Stimulated activated CD4-positive, alpha-beta T cell treated with anti-CD3 and anti-CD28 coated beads, Interleukin-1b, Interleukin-23, amount 100 ng/mL, for 1 hour (primary cell): ENCODE data around the gene NAIF1.
"Not testable (repeated sequence)": the region's sequence is repeated elsewhere in the genome, so short reads cannot be mapped to it uniquely, and the experiment has no call there.

Experiments
- DNase-seq, 2 donors: peaks; one replicate each; pipeline ENCODE4 v3.0.0-alpha.2; 2020; ENCODE audit warnings: low read depth in 2 of 2

Gene NAIF1

DNA sequence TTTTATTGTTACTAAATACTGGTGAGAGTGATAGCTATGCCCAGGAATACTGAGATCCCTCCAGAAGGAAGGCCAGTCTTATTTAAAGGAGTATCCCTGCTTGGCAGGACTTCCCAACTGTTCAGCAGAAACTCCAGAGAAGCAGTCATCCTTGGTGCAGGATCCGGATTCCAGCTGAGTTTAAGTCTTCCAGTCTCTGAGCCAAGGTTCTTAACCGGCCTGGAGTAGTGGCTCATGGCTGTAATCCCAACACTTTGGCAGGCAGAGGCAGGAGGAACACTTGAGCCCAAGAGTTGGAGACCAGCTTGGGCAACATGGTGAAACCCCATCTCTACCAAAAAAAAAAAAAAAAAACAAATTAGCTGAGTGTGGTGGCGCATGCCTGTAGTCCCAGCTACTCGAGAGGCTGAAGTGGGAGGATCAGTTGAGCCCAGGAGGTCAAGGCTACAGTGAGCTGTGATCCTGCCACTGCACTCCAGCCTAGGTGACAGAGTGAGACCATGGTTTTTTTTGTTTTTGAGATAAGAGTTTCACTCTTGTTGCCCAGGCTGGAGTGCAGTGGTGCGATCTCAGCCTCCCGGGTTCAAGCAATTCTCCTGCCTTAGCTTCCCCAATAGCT lies 7.6 kb downstream of the NAIF1 start:
- DNase-seq = no peak

- no peak for DNase-seq
Observed at GRCh38 chr9:128057724-128058409, 9.3 kb downstream of the NAIF1 start.

DNA sequence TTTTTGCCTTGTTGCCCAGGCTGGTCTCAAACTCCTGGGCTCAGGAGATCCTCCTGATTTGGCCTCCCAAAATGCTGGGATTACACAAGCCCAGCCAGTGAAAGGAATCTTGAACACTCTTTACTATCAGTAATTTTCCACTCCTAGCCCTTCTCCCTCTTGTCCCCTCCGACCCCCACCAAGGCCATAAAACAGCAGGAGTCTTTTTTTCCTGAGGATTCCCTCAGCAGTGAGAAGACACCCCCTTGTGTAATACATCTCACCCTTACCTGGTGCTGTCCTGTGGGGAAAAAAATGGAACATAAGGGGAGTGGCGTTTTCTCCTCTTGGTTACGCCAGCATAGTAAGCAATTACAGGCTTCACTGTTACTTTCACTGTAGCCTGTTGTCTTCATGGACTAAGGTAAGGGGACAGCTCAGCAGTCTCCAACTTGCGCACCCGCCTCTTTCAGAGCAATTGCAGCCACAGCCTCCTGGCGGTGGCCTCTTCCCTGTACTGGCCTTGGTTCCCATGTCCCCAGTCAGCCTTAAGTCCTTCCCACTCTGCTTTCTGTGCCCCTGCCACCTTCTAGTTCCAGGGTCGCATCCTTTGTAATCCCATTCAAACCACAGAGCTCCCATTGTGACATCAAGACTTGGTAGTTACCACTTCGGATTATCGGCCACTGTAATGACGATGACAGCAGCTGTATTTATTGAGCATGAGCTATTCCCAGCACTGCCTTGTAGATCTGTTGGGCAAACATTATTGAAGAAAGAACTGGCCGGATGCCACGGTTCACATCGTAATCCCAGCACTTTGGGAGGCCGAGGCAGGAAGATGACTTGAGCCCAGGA lies 10.0 kb downstream of the NAIF1 start:
- no peak for DNase-seq

- DNase-seq = no peak
Observed at GRCh38 chr9:128056086-128056485, 11.0 kb downstream of the NAIF1 start.

- DNase-seq = no peak
Observed at GRCh38 chr9:128055344-128056040, 11.6 kb downstream of the NAIF1 start.

GRCh38 chr9:128054087-128054486 lies 13.0 kb downstream of the NAIF1 start:
- no peak for DNase-seq

DNA sequence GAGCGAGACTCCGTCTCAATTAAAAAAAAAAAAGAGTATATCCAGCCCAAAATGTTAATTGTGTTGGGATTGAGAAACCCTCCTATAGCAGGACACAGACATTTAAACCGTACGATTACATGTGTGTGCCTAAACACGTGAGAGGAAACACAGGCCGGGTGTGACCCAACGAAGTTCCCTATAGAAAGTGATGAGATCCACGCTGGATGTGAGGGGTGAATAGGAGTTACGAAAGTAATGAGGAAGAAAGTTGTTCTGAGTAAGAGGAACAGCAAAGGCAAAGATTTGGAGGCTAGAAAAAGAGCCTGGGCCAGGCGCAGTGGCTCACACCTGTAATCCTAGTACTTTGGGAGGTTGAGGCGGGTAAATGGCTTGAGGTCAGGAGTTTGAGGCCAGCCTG lies 13.6 kb downstream of the NAIF1 start:
- no peak for DNase-seq

DNA sequence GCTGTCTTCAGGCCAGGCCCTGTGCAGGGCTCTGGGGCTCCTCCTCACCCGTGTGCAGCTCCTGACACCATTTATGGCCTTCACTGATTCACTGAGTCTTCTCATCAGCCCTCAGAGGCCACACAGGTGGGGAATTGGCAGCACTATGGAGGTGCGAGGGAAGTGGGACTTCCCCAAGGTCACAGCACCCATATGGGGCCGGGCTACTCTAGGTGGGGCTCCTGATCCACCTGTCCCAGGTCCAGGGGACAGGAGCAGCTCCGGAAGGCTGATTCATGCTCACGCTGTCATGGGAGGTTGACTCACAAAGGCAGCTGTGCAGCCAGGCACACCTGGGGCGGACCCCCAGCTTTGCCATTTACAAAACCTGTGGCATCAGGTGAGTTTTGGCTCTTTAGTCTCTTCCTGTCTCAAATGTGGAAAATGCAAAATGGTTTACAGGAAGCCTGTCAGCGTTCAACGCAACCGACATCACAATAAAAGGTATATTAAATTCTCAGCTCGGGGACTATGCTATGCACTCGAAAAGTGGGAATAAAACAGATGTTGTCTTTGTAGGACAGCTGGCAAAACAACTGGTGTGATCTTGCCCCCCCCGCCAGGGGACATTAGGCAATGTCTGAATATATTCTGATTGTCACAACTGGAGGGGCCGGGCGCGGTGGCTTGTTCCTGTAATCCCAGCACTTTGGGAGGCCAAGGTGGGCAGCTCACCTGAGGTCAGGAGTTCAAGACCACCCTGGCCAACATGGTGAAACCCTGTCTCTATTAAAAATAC lies 15.0 kb downstream of the NAIF1 start:
- no peak for DNase-seq

- DNase-seq = no peak
Observed at GRCh38 chr9:128049843-128050242, 17.3 kb downstream of the NAIF1 start.

GRCh38 chr9:128048663-128049062 lies 18.5 kb downstream of the NAIF1 start:
- no peak for DNase-seq

- DNase-seq = no peak
Observed at GRCh38 chr9:128047231-128047630, 19.9 kb downstream of the NAIF1 start.

- no peak for DNase-seq
Observed at GRCh38 chr9:128045831-128046230, 21.3 kb downstream of the NAIF1 start.

DNA sequence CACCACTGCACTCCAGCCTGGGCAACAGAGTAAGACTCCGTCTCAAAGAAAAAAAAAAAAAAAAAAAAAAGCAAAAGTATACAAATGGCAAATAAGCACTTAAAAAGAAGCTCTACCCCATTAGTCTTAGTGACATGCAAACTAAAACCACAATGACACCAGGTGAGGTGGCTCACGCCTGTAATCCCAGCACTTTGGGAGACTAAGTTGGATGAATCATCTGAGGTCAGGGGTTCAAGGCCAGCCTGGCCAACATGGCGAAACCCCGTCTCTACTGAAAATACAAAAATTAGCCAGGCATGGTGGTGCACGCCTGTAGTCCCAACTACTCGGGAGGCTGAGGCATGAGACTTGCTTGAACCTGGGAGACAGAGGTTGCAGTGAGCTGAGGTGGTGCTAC lies 21.7 kb downstream of the NAIF1 start:
- DNase-seq = not testable (repeated sequence)

- no peak for DNase-seq
Observed at GRCh38 chr9:128043467-128043868, 23.7 kb downstream of the NAIF1 start.

GRCh38 chr9:128042043-128042442 lies 25.1 kb downstream of the NAIF1 start:
- DNase-seq = no peak

DNA sequence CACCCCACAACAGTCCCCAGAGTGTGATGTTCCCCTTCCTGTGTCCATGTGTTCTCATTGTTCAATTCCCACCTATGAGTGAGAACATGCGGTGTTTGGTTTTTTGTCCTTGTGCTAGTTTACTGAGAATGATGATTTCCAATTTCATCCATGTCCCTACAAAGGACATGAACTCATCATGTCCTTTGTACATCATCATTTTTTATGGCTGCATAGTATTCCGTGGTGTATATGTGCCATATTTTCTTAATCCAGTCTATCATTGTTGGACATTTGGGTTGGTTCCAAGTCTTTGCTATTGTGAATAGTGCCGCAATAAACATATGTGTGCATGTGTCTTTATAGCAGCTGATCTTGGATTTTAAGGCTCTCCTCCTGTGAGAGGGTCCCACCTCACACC lies 26.3 kb downstream of the NAIF1 start:
- not testable (repeated sequence) for DNase-seq

GRCh38 chr9:128036522-128036921 lies 30.6 kb downstream of the NAIF1 start:
- not testable (repeated sequence) for DNase-seq

DNA sequence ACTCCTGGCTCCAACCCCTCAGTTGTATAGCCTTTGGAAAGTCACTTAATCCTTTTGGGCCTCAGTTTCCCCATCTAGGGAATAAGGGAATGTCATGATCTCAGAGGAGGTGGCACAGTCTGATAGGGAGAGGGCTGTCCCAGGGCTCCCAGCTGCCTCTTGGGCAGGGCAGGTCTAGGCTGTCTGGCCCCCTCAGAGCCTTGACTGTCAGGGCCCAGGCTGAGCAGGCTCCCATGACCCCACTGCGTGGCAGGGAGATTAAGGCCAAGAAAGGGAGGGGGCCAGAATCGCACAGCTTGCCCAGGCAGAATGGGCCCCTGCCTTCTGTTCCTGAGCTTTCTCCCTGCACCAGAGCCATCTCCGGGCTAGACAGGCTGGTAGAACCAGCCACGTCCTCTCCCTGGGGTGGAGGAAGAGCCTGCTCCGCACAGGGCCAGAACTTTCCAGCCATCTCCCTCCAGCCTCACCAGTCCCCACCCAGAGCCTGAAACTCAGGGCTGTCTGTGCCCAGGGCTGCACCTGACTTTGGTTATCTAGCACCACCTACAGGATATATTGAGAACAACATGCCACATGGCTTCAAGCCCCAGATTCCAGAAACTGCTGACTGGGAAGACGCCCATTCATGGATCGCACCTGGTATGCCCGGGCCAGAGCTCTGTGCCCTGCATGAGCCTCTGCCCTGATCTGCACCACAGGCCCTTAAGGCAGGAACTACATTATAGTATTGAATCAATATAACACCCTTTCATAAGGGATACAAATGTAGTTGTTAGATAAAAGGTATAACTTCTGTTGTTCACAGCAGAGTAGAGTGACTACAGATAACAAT lies 32.1 kb downstream of the NAIF1 start:
- DNase-seq = no peak

DNA sequence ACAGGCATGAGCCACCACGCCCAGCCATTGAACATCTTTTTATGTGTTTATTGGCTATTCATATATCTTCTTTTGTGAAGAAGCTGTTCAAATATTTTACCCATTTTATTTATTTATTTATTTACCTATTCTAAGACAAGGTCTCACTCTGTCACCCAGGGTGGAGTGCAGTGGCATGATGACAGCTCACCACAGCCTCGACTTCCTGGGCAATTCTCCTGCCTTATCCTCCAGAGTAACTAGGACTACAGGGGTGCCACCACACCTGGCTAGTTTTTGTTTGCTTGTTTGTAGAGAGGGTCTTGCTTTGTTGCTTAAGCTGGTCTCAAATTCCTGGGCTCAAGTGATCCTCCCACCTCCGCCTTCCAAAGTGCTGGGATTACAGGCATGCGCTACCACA lies 33.5 kb downstream of the NAIF1 start:
- no peak for DNase-seq

GRCh38 chr9:128027705-128028104 lies 39.4 kb downstream of the NAIF1 start:
- no peak for DNase-seq
